Heart right ventricle (tissue), 16 donors: ENCODE measurements around the gene KCTD3. TPM values are rescaled to one million over a fixed set of nuclear protein-coding genes. Genes with fewer than 3 reads are reported as not detected.

ENCODE experiments used
- ATAC-seq, 8 donors: fragments of 200-7000 bp; cut with Tn5 transposase; one replicate each; pipeline ENCODE4 v1.9.1; 2020; ENCODE audit warnings: mild to moderate bottlenecking in 8 of 8, moderate library complexity in 8 of 8, moderate number of reproducible peaks in 1 of 8
- DNase-seq, 2 donors: peaks; one replicate each; pipeline ENCODE4 v3.0.0-alpha.2; 2020
- H3K27ac ChIP-seq, 10 donors: fragments of 200-600 bp; sonication (generic) in 2 of 10; one replicate each; pipeline versions ENCODE4 v1.5.0 to v1.8.0; 2020 to 2022; ENCODE audit warnings: mild to moderate bottlenecking in 3 of 10
- H3K27me3 ChIP-seq, 7 donors: fragments of 200-600 bp; one replicate each; pipeline ENCODE4 v1.8.0; 2021 to 2022; ENCODE audit warnings: mild to moderate bottlenecking in 2 of 7
- H3K36me3 ChIP-seq, 9 donors: fragments of 200-600 bp; sonication (generic) in 1 of 9; one replicate each; pipeline versions ENCODE4 v1.5.0 to v1.8.0; 2020 to 2022; ENCODE audit warnings: mild to moderate bottlenecking in 2 of 9
- H3K4me1 ChIP-seq, 9 donors: fragments of 200-600 bp; sonication (generic) in 1 of 9; one replicate each; pipeline versions ENCODE4 v1.5.0 to v1.8.0; 2020 to 2022; ENCODE audit warnings: mild to moderate bottlenecking in 4 of 9
- H3K4me3 ChIP-seq, 10 donors: fragments of 200-600 bp; sonication (generic) in 2 of 10; one replicate each; pipeline versions ENCODE4 v1.5.0 to v1.8.0; 2020 to 2022; ENCODE audit warnings: mild to moderate bottlenecking in 7 of 10, moderate library complexity in 2 of 10
- H3K9me3 ChIP-seq, 11 donors: fragments of 200-600 bp in 10 of 11; sonication (generic) in 2 of 11; one replicate each; pipeline versions ENCODE4 v1.5.0 to v1.8.0; 2013 to 2022; ENCODE audit warnings: mild to moderate bottlenecking in 2 of 11, control low read depth in 1 of 11, moderate library complexity in 1 of 11
- CTCF ChIP-seq, 9 donors: fragments of 200-600 bp; sonication (generic) in 2 of 9; IDR thresholded peaks; one replicate each; pipeline versions ENCODE4 v1.5.0 to v1.8.0; 2021 to 2022; ENCODE audit warnings: antibody characterized with exemption in 9 of 9, mild to moderate bottlenecking in 5 of 9, moderate library complexity in 1 of 9
- WGBS, 2 donors: extraction: QIAGEN DNeasy Blood & Tissue Kit; methylation state at CpG; one replicate each; pipeline ENCODE4 v1.1.7; 2013; ENCODE audit warnings: inconsistent platforms in 1 of 2; 5-methylcytosine and 5-hydroxymethylcytosine counted together
- intact Hi-C, 10 donors: fragments of 100-400 bp; cut with DNase I; formaldehyde crosslinking; loops; one replicate each; pipeline versions ENCODE4 v1.11.1 to v1.14.2; 2022
- polyA plus RNA-seq, 2 donors: library from polyadenylated mRNA; stranded (reverse); fragments of 200-250 nt; gene quantifications; one replicate each; pipeline ENCODE4 v1.2.3, GENCODE V29; 2013
- total RNA-seq, 10 donors: library from RNA; stranded (reverse); fragmentation: NEBNext Ultra II Directional in 3 of 10; extraction: Animal tissue kit (Norgen Biotek cat#: 25700) in 3 of 10; gene quantifications; one replicate each; pipeline versions ENCODE4 v1.2.1 to v1.2.4, GENCODE V29; 2021 to 2023
- donor health status: Arrhythmogenic right ventricular cardiomyopathy.
- donor health status: ischemic (EF 13 %, LVEDD 7.1; RV severe dilation, severe dysfunction).
- donor health status: healthy with polysubstance abuse.
- donor health status: DM: no; HTN: yes; CAD: no.
- donor health status: DM: no; HTN: no; CAD: no.
- donor health status: ischemic (EF 25% LVEDD 6.9; RV normal size, moderate dysfunction).
- donor health status: ischemic (EF 25% LVEDD 5.7; RV mildly dilated, moderate dysfunction).
- donor health status: healthy.
- donor health status: DM: yes; HTN: yes; CAD: no.
- donor health status: Ischemic cardiomyopathy.
- donor health status: ischemic (EF 35%, LVEDD 5.7; RV mildly dilated, moderate dysfunction).
- donor health status: nonischemic (EF 11% LVEDD 7.7; RV severe dilation, severe dysfunction).
- donor health status: DM: yes; HTN: yes; CAD: no.
- donor health status: PGD.
- donor health status: ischemic (EF 29% LVEDD 5.4; RV normal size, mild dysfunction).
- donor health status: nonischemic (EF 23%, LVEDD 6.1; RV moderate dilation, normal function).

The KCTD3 gene
- total and polyA plus RNA-seq, 12 donors: 10.4 to 34.7 (median 16.6) TPM

GRCh38 chr1:215542301-215542700 lies 24.8 kb upstream of the KCTD3 start:
- WGBS, 2 donors: 71 to 73% methylated on average over 1 of the region's 1 CpG
- no peak for TF ChIP-seq CTCF (IDR thresholded peaks at IDR 0.05)
- Histone ChIP-seq H3K27me3 (no peaks in the 10 kb centered on the region), H3K4me1 (peaks cover 0 to 9% (median 0%) of the 10 kb centered on the region in 9 donors), H3K36me3 (no peaks in the 10 kb centered on the region), H3K27ac (no peak overlapping the region), H3K4me3 (no peak overlapping the region), H3K9me3 (peaks cover 0 to 24% (median 8%) of the 10 kb centered on the region in 11 donors)
- intact Hi-C loops: no loop called here
- DNase-seq (no peak), ATAC-seq (no peak)

- H3K27me3 ChIP-seq: no peaks in the 10 kb centered on the region
- peaks cover 0 to 24% (median 8%) of the 10 kb centered on the region in 11 donors for H3K9me3 ChIP-seq
- no peak overlapping the region for H3K27ac ChIP-seq
- peaks cover 0 to 9% (median 0%) of the 10 kb centered on the region in 9 donors for H3K4me1 ChIP-seq
- 64 to 85% methylated on average over 2 of the region's 2 CpGs for WGBS, 2 donors
- no peak overlapping the region for H3K4me3 ChIP-seq
- intact Hi-C loops: no loop called here
- no peak for TF ChIP-seq CTCF (IDR thresholded peaks at IDR 0.05)
- no peak for DNase-seq
- no peaks in the 10 kb centered on the region for H3K36me3 ChIP-seq
- ATAC-seq: peak in 1 of 8 donors; percentile 48
Measured at GRCh38 chr1:215543191-215543606, 23.9 kb upstream of the KCTD3 start.

GRCh38 chr1:215543806-215544205 lies 23.3 kb upstream of the KCTD3 start:
- H3K36me3 ChIP-seq: no peaks in the 10 kb centered on the region
- H3K27me3 ChIP-seq: no peaks in the 10 kb centered on the region
- WGBS, 2 donors: 95 to 98% methylated on average over 2 of the region's 2 CpGs
- H3K4me3 ChIP-seq: no peak overlapping the region
- no peak overlapping the region for H3K27ac ChIP-seq
- DNase-seq (no peak), ATAC-seq (no peak)
- peaks cover 0 to 24% (median 8%) of the 10 kb centered on the region in 11 donors for H3K9me3 ChIP-seq
- TF ChIP-seq CTCF (IDR thresholded peaks at IDR 0.05): no peak
- intact Hi-C loops: no loop called here
- peaks cover 0 to 9% (median 0%) of the 10 kb centered on the region in 9 donors for H3K4me1 ChIP-seq

- no peak for TF ChIP-seq CTCF (IDR thresholded peaks at IDR 0.05)
- intact Hi-C loops: no loop called here
- Histone ChIP-seq H3K9me3 (peaks cover 0 to 24% (median 8%) of the 10 kb centered on the region in 11 donors), H3K27me3 (no peaks in the 10 kb centered on the region), H3K4me3 (no peak overlapping the region), H3K4me1 (peaks cover 0 to 9% (median 0%) of the 10 kb centered on the region in 9 donors), H3K27ac (no peak overlapping the region), H3K36me3 (no peaks in the 10 kb centered on the region)
- 90 to 92% methylated on average over 5 of the region's 5 CpGs for WGBS, 2 donors
- ATAC-seq: no peak
- no peak for DNase-seq
Measured at GRCh38 chr1:215544566-215544965, 22.5 kb upstream of the KCTD3 start.
